ENCODE data around the gene FXYD6.

The FXYD6 gene

DNA sequence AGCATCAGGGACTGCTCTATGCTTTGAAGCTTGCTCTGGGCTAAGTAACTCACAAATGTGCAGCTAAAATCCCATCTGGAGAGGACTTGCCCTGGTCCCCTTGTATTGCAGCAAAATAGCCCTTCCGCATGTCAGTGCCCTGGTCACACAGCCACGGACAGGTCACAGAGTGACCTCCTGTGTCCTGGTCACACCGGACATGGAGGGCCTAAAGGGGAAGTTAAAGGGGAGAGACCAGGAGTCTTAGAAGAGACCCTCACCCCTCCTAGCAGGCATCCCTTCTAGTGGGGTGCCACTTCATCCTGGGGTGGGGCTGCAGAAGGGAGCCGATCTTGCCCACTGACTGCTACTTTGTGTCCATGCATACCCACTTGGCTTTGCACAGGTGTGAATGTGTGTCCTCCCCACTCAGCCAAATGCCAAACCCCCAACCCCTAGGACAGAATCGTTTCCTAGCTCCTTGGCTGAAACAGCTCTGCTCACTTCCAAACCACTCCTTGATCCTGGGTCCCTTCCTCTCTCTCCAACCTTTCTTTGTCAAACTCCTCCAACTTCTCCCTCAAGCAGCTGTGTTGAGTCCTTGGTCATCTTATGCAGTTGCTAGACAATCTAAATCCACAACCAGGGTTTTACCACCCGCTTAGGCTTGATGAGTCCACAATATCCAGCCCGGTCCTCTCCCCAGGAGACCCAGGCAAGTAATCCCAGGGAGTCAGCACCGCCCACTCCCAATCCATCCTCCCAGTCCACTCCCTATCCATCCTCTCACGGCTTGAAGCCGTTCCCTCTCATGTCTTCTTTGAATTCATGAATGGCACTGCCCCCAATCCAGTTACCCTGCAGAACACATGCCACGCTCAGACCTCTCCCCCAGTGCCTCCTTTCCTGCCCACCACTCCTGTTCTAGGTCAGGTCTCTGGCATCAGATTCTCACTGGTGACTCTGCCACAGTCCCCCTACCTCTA lies 3.3 kb upstream of the FXYD6 start:
- TF ChIP-seq, protein P1, sequence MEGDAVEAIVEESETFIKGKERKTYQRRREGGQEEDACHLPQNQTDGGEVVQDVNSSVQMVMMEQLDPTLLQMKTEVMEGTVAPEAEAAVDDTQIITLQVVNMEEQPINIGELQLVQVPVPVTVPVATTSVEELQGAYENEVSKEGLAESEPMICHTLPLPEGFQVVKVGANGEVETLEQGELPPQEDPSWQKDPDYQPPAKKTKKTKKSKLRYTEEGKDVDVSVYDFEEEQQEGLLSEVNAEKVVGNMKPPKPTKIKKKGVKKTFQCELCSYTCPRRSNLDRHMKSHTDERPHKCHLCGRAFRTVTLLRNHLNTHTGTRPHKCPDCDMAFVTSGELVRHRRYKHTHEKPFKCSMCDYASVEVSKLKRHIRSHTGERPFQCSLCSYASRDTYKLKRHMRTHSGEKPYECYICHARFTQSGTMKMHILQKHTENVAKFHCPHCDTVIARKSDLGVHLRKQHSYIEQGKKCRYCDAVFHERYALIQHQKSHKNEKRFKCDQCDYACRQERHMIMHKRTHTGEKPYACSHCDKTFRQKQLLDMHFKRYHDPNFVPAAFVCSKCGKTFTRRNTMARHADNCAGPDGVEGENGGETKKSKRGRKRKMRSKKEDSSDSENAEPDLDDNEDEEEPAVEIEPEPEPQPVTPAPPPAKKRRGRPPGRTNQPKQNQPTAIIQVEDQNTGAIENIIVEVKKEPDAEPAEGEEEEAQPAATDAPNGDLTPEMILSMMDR (IDR thresholded peaks at IDR 0.05; ENCODE audit: borderline replicate concordance, insufficient read depth, low read depth, low read length), result no peak
- no peak overlapping the region for H3K4me3 ChIP-seq (ENCODE audit: low read depth, low read length)

DNA sequence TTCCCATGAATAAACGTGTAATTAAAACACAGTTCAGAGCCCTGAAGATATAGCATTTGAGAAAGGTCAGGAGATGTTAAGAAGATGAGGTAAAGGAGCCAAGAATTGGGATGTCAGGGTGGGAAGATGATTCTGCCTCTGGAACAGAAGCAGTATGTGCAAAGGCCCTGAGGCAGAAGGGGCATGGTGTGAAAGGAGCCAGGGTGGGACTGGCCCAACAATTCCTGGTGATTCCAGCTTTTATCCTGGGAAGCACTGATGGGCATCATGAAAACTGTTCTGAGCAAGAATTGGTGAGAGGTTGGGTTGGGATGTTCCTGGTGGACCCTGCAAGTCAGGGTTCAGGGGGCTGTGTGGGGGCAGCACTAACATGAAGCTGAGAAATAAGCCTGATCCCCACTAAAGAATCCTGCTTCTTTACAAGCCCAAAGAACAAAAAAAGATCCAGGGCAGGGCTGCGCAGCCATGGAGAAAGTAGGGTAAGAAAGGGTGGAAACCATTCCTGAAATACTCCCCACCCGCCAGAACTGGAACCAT lies 2.5 kb upstream of the FXYD6 start:
- TF ChIP-seq, protein P1 (IDR thresholded peaks at IDR 0.05; ENCODE audit: borderline replicate concordance, insufficient read depth, low read depth, low read length), result no peak
- H3K4me3 ChIP-seq (ENCODE audit: low read depth, low read length), result no peak overlapping the region

DNA sequence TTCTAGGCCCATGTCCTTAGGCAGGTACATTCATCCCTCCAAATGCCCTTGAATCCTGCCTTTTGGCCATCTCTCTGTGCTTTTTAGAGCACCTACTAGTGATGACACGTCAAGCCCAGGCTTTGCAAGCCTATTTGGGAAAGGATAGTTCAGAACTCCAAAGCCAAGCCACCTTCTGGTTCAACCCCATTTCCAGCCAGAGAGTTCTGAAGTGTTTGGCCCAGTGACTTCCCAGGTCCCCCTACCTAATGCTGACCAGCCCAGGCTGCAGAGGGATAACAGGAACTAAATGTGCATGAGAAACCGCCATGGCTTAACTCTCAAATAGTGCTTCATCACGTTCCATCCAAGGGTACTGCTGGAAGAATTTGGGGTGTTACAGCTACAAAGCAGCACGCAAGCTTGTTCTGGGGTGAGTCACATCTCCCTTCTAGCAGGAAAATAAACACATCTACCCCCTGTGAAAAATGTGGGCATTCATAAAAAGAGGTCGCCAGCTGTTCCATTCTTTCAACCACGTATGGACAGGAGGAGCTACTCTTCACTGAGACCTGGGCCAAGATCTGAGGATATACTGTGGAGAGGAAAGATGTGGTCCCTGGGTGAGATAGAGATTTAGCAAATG lies 2.0 kb upstream of the FXYD6 start:
- no peak overlapping the region for H3K4me3 ChIP-seq (ENCODE audit: low read depth, low read length)
- TF ChIP-seq, protein P1 (IDR thresholded peaks at IDR 0.05; ENCODE audit: borderline replicate concordance, insufficient read depth, low read depth, low read length), result no peak

DNA sequence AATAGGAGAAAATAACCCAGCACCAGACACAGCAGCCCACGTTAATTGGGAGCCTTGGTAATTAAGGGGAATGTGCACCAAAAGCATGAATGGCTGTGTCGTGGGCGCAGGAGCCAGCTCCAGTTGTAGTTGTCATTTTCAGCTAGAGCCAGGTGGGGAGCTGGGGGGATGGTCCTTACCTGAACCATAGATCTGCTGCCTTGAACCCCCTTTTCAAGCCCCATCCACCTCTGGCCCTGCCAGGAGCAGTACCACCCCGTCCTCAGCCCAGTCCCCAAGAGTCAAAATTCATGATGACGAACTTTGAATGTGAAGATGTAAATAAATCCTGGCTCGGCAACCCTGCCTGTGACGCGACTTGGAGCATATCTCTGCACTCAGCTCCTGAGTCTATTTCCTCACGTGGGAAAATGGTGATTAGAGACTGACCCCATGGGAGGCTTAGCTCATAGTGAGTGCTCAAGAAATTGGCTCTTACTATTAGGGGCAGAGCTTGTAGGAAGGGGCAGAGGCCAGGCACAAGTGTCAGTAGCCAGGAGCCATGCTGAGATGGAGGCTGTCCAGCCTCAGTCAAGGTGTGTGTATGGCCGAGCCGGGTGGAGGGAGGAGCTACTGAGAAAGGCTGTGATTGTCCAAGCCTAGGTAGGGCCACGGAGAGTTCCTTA lies 794 bp upstream of the FXYD6 start:
- no peak overlapping the region for H3K4me3 ChIP-seq (ENCODE audit: low read depth, low read length)
- TF ChIP-seq, protein P1 (IDR thresholded peaks at IDR 0.05; ENCODE audit: borderline replicate concordance, insufficient read depth, low read depth, low read length), result no peak

DNA sequence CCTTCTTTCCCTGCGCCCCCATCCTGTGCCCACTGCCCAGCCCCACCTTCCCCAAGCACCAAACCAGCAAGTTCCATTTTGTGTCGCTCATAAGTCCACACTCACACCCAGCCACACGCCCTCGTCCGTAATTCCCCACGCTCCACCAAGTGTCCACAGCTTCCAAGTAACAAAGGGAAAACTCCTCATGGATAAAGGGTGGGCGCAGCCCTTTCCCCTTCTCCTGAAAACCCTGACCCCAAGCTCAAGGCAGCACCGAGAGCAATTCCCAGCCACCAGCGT lies 458 bp downstream of the FXYD6 start:
- TF ChIP-seq, protein P1 (IDR thresholded peaks at IDR 0.05; ENCODE audit: borderline replicate concordance, insufficient read depth, low read depth, low read length), result no peak
- H3K4me3 ChIP-seq (ENCODE audit: low read depth, low read length), result no peak overlapping the region

DNA sequence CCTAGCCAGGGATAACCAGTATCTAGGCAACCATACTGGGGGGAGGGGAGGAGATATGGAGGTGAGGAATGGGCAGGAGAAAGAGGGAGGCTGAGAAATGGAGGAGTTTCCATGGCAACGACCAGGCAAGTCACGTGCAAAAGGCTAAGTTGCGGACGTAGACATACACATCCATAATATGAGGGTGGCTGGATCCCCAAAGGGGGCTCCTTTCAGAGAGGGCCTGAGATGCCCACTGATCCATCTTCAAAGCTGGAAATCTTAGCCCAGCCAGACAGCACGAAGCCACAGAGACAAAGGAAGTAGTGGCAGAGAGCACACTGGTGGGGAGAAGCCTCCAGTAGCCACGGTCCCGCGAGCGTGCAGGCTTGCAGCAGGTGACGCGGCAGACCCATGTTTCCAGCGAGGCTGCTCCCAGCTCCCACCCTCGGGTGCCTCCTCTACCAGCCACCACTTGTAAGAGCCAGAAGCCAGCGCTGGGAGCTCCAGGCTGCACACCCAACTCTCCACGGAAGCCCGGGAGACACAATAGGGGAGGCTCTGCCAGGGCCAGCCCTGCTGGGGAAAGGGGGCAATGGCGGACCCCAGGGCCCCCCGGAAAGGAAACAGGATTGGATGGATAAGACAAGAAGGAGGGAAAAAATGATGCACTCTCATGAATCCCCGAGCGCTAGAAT lies 938 bp downstream of the FXYD6 start:
- TF ChIP-seq, protein P1 (IDR thresholded peaks at IDR 0.05; ENCODE audit: borderline replicate concordance, insufficient read depth, low read depth, low read length), result no peak
- H3K4me3 ChIP-seq (ENCODE audit: low read depth, low read length), result no peak overlapping the region
